Endothelial cell (in vitro differentiated cells): ENCODE measurements around the gene CTR9. TPM values are rescaled to one million over a fixed set of nuclear protein-coding genes. Genes with fewer than 3 reads are reported as not detected.

Experiments used
- DNase-seq: peaks from one replicate; pipeline ENCODE4 v3.0.0; 2021; ENCODE audit warnings: low spot score
- H3K27ac Mint-ChIP-seq: one replicate; pipeline ENCODE4 v1.8.0; 2021; ENCODE audit warnings: mixed read lengths, inconsistent platforms; ENCODE audit not compliant: unreplicated experiment
- H3K27me3 Mint-ChIP-seq: one replicate; pipeline ENCODE4 v1.8.0; 2021; ENCODE audit warnings: mild to moderate bottlenecking, moderate library complexity, mixed read lengths, inconsistent platforms; ENCODE audit not compliant: unreplicated experiment
- H3K36me3 Mint-ChIP-seq: one replicate; pipeline ENCODE4 v1.8.0; 2021; ENCODE audit warnings: mild to moderate bottlenecking, low read depth, mixed read lengths, inconsistent platforms; ENCODE audit not compliant: unreplicated experiment
- H3K4me1 Mint-ChIP-seq: one replicate; pipeline ENCODE4 v1.8.0; 2021; ENCODE audit warnings: mild to moderate bottlenecking, mixed read lengths, inconsistent platforms; ENCODE audit not compliant: unreplicated experiment
- H3K4me3 Mint-ChIP-seq: one replicate; pipeline ENCODE4 v1.8.0; 2021; ENCODE audit warnings: mild to moderate bottlenecking, mixed read lengths, inconsistent platforms; ENCODE audit not compliant: unreplicated experiment
- H3K9me3 Mint-ChIP-seq: one replicate; pipeline ENCODE4 v1.8.0; 2021; ENCODE audit warnings: mixed read lengths, inconsistent platforms; ENCODE audit not compliant: unreplicated experiment
- long read RNA-seq: library from polyadenylated mRNA; unstranded; transcript quantifications from one replicate; pipeline ENCODE4 v2.0.0, GENCODE V29; 2020; ENCODE audit not compliant: unreplicated experiment
- total RNA-seq: library from RNA; stranded (reverse); fragmentation: NEBNext Ultra II Directional; extraction: Animal tissue kit (Norgen Biotek cat#: 25700); gene quantifications from one replicate; pipeline ENCODE4 v1.2.1, GENCODE V29; 2021; ENCODE audit not compliant: unreplicated experiment
- TF ChIP-seq, protein P1 (sequence below): fragments of 200-600 bp; sonication (generic); IDR thresholded peaks from one replicate; pipeline ENCODE4 v1.5.0; 2021; ENCODE audit warnings: antibody characterized with exemption; ENCODE audit not compliant: unreplicated experiment

CTR9 gene
- 43.5 TPM for total RNA-seq
- long read RNA-seq, full-length matches to known transcripts, result 1 of 23 reads
- long read RNA-seq, partial matches to known transcripts, result 20 of 23 reads
- long read RNA-seq, other reads (novel, unspliced or antisense), result 2 of 23 reads

DNA sequence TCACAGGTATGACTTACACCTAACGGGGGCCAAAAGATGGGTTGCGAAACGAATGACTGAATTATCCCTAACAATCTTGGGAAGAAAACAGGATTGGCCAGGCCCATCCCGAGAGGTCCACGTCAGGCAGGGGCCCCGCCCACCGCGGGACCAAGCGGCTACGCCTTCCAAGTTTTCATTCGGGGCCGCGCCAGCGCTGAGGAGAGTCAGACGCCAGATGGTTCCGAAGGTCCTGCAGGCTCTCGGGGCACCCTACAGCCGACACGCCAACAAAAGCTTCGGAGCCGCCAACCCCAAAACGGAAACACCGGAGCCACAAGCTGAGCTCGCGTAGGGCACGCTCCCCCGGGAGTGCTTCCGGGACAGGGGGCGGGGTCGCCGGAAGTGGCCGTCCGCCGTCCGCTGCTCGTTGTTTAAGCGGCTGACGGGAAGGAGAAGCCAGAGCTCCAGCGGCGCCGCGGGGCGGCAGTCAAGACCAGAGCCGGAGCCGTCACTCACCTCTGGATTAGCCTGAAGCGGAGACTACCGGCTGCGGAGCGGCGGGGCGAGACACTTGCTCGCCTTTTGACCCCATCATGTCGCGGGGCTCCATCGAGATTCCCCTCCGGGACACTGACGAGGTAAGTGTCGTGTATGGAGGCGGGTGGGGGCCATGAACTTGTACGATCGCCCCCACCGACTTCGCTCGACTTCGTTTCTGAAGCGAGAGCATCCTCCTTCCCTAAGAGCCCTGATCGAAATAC, at the start of gene CTR9:
Gene CTR9 (plus strand): TSS at position 409 of the 743 bp plus-strand sequence. CDS start 167 bp downstream, at position 576.
- Mint-ChIP-seq H3K9me3 (no peaks in the 10 kb centered on the region), H3K4me1 (peaks cover 4% of the 10 kb centered on the region), H3K4me3 (peak within 1 kb of the TSS; percentile 96), H3K27me3 (peaks cover 3% of the 10 kb centered on the region), H3K36me3 (peaks cover 10% of the 10 kb centered on the region), H3K27ac (peak within 1 kb of the TSS; percentile 72)
- peak; percentile 92 for DNase-seq
- TF ChIP-seq, protein P1, sequence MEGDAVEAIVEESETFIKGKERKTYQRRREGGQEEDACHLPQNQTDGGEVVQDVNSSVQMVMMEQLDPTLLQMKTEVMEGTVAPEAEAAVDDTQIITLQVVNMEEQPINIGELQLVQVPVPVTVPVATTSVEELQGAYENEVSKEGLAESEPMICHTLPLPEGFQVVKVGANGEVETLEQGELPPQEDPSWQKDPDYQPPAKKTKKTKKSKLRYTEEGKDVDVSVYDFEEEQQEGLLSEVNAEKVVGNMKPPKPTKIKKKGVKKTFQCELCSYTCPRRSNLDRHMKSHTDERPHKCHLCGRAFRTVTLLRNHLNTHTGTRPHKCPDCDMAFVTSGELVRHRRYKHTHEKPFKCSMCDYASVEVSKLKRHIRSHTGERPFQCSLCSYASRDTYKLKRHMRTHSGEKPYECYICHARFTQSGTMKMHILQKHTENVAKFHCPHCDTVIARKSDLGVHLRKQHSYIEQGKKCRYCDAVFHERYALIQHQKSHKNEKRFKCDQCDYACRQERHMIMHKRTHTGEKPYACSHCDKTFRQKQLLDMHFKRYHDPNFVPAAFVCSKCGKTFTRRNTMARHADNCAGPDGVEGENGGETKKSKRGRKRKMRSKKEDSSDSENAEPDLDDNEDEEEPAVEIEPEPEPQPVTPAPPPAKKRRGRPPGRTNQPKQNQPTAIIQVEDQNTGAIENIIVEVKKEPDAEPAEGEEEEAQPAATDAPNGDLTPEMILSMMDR, result no peak

- Mint-ChIP-seq H3K36me3 (peaks cover 8% of the 10 kb centered on the region), H3K4me1 (no peaks in the 10 kb centered on the region), H3K27ac (no peak overlapping the region), H3K27me3 (peaks cover 2% of the 10 kb centered on the region), H3K4me3 (no peak overlapping the region), H3K9me3 (peaks cover 4% of the 10 kb centered on the region)
- no peak for DNase-seq
- TF ChIP-seq, protein P1, result no peak
Measured at GRCh38 chr11:10701982-10702381, 49.1 kb upstream of the CTR9 start.

DNA sequence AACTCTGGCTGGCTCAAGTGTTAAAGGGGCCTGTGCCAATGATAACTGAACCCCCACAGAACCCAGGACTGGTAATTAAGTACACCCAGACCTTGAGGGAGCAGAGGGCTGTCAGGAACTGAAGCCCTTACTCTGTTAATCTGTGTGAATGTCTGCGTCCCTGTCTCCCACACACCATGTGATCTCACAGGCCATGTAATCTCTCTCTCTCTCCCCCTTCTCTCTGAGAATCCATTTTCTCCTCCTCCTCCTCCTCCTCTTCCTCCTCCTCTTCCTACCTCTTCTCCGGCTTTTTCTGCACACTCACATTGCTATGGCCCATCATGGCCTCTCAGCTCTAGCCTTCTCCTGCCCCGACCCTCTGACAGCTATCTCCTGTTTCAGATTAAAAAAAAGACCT, 42.9 kb upstream of the CTR9 start:
- no peak overlapping the region for H3K27ac Mint-ChIP-seq
- H3K27me3 Mint-ChIP-seq, result no peaks in the 10 kb centered on the region
- no peaks in the 10 kb centered on the region for H3K36me3 Mint-ChIP-seq
- no peaks in the 10 kb centered on the region for H3K4me1 Mint-ChIP-seq
- H3K9me3 Mint-ChIP-seq, result no peaks in the 10 kb centered on the region
- no peak overlapping the region for H3K4me3 Mint-ChIP-seq
- DNase-seq, result no peak
- TF ChIP-seq, protein P1, result no peak

- Mint-ChIP-seq H3K36me3 (no peaks in the 10 kb centered on the region), H3K27me3 (no peaks in the 10 kb centered on the region), H3K4me3 (no peak overlapping the region), H3K4me1 (no peaks in the 10 kb centered on the region), H3K9me3 (no peaks in the 10 kb centered on the region), H3K27ac (no peak overlapping the region)
- TF ChIP-seq, protein P1, result no peak
- no peak for DNase-seq
Measured at GRCh38 chr11:10709299-10710086, 41.6 kb upstream of the CTR9 start.

- TF ChIP-seq, protein P1, result no peak
- no peaks in the 10 kb centered on the region for H3K9me3 Mint-ChIP-seq
- no peak for DNase-seq
- H3K36me3 Mint-ChIP-seq, result peaks cover 4% of the 10 kb centered on the region
- no peak overlapping the region for H3K27ac Mint-ChIP-seq
- no peak overlapping the region for H3K4me3 Mint-ChIP-seq
- H3K27me3 Mint-ChIP-seq, result peaks cover 2% of the 10 kb centered on the region
- H3K4me1 Mint-ChIP-seq, result peaks cover 7% of the 10 kb centered on the region
Measured at GRCh38 chr11:10715571-10715970, 35.5 kb upstream of the CTR9 start.
